Small intestine (tissue), 7 donors: Measurements from ENCODE around the gene SYT1. TPM values are rescaled to one million over a fixed set of nuclear protein-coding genes. Genes with fewer than 3 reads are reported as not detected.

Experiments used
- DNase-seq, 2 donors: peaks; one replicate each; pipeline versions ENCODE4 v3.0.0 to v3.0.0-alpha.2; 2013
- FAIRE-seq: peaks from 2 replicates; lab custom pipeline; 2012; peaks lifted over from hg19 to GRCh38; lab: Jason Lieb, UNC
- H3K27ac ChIP-seq, 3 donors: one replicate each; pipeline ENCODE4 v1.5.1; 2013; ENCODE audit warnings: low read length in 2 of 3, mild to moderate bottlenecking in 2 of 3, control low read depth in 1 of 3, inconsistent platforms in 1 of 3, low read depth in 1 of 3, moderate library complexity in 1 of 3
- H3K27me3 ChIP-seq, 3 donors: one replicate each; pipeline ENCODE4 v1.6.1; 2013; ENCODE audit warnings: low read length in 3 of 3, inconsistent platforms in 1 of 3; ENCODE audit not compliant: control insufficient read depth in 3 of 3, insufficient read depth in 3 of 3
- H3K36me3 ChIP-seq, 3 donors: one replicate each; pipeline ENCODE4 v1.6.1; 2013; ENCODE audit warnings: low read length in 3 of 3, inconsistent platforms in 1 of 3, low read depth in 1 of 3, mild to moderate bottlenecking in 1 of 3, moderate library complexity in 1 of 3; ENCODE audit not compliant: control insufficient read depth in 3 of 3, insufficient read depth in 2 of 3
- H3K4me1 ChIP-seq, 3 donors: one replicate each; pipeline ENCODE4 v1.6.1; 2013; ENCODE audit warnings: low read length in 2 of 3, inconsistent platforms in 1 of 3, low read depth in 1 of 3, mild to moderate bottlenecking in 1 of 3, moderate library complexity in 1 of 3; ENCODE audit not compliant: control insufficient read depth in 3 of 3, insufficient read depth in 2 of 3
- H3K4me3 ChIP-seq, 3 donors: one replicate each; pipeline ENCODE4 v1.5.1; 2013; ENCODE audit warnings: low read length in 3 of 3, control low read depth in 1 of 3, inconsistent platforms in 1 of 3, low read depth in 1 of 3, mild to moderate bottlenecking in 1 of 3, moderate library complexity in 1 of 3
- H3K9me3 ChIP-seq, 2 donors: one replicate each; pipeline ENCODE4 v1.6.1; 2013; ENCODE audit warnings: low read depth in 1 of 2, low read length in 1 of 2; ENCODE audit not compliant: control insufficient read depth in 2 of 2, insufficient read depth in 1 of 2
- WGBS, 3 donors: extraction: QIAGEN DNeasy Blood & Tissue Kit; methylation state at CpG; one replicate each; pipeline ENCODE4 v1.1.7; 2013; 5-methylcytosine and 5-hydroxymethylcytosine counted together
- polyA plus RNA-seq, 4 donors: library from polyadenylated mRNA; stranded (reverse) in 3 of 4; unstranded in 1 of 4; fragments of 200-250 nt in 3 of 4; fragments of 120-200 nt in 1 of 4; gene quantifications; one replicate each; pipeline versions ENCODE4 v1.2.1 to v1.2.3, GENCODE V29; 2013
- donor health status: healthy with polysubstance abuse.
- donor health status: control.
- donor health status: control.
- donor health status: Bipolar disorder and iron deficiency.
- donor health status: healthy.

Gene SYT1
- polyA plus RNA-seq, 4 donors: 1.3 to 11.3 TPM; not detected in 2

DNA sequence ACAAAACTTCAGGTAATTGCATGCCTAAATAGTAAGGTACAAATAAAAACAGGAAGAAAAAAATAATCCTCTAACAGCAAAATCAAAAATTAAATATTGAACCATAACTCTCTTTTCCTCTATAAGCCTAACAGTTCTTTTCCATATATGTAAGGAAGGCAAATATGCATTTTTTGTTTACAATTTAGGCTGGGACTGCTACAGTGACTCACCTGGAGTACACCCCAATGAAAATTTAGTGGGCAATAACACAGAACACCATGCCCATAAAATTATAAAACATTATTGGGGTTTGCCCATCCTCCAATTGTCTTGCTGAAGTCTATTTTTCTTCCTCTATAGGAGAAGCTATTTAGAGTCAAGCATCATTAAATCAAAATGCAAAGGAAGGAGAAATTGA is 549.2 kb downstream of the SYT1 start:
- H3K4me1 ChIP-seq: peaks cover 3 to 22% (median 7%) of the 10 kb centered on the region in 3 donors
- no peak overlapping the region for H3K27ac ChIP-seq
- H3K9me3 ChIP-seq: no peaks in the 10 kb centered on the region
- no peak for DNase-seq
- no peak for FAIRE-seq
- H3K36me3 ChIP-seq: no peaks in the 10 kb centered on the region
- no peaks in the 10 kb centered on the region for H3K27me3 ChIP-seq
- no peak overlapping the region for H3K4me3 ChIP-seq

DNA sequence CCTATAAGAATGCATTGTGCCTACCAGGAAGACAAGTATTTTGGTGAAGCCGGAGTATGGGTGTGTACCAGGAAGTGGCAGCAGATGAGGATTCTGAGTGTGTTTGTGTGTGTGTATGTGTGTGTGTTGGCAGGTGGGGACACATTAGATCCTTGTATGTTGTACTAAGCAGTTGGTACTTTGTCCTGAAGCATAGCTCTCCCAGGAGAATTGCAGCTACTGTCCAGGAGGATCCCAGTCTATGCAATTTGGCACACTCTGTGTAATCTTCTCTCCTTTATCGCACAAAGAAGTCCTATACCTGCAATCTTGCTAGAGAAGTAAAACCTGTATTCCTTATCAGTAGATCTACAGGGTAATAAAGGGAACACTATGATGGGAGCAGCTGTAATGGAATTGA is 549.7 kb downstream of the SYT1 start:
- Histone ChIP-seq H3K4me3 (no peak overlapping the region), H3K4me1 (peaks cover 3 to 22% (median 7%) of the 10 kb centered on the region in 3 donors), H3K9me3 (no peaks in the 10 kb centered on the region), H3K27me3 (no peaks in the 10 kb centered on the region), H3K36me3 (no peaks in the 10 kb centered on the region), H3K27ac (peak overlapping the region in 1 of 3 donors; percentile 59)
- 10 to 64% (median 36%) methylated on average over 2 of the region's 2 CpGs for WGBS, 3 donors
- FAIRE-seq (no peak), DNase-seq (peak; percentile 56 to 75)

DNA sequence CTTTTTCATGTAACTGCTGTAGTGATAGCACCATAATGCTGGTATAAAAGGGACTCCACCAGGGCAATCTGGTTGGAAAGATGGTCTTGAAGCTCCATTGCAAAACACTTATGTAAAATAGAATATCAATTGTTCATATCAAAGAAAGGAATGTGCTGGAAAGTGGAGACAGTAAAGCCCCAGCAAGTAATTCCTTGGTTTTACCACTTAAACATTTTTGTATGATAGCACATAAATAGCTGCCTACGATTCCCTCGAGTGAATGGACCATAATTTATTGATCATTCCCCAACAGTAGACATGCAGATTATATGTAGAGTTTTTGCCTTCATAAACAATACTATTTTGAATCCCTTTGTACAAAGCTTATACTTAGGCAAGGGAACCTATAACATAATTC is 550.7 kb downstream of the SYT1 start:
- WGBS, 3 donors: 10 to 41% (median 32%) methylated on average over 2 of the region's 2 CpGs
- peaks cover 3 to 26% (median 7%) of the 10 kb centered on the region in 3 donors for H3K4me1 ChIP-seq
- no peaks in the 10 kb centered on the region for H3K36me3 ChIP-seq
- H3K27ac ChIP-seq: peak overlapping the region in 1 of 3 donors; percentile 83
- no peaks in the 10 kb centered on the region for H3K27me3 ChIP-seq
- no peak overlapping the region for H3K4me3 ChIP-seq
- no peak for FAIRE-seq
- DNase-seq: no peak
- H3K9me3 ChIP-seq: no peaks in the 10 kb centered on the region

DNA sequence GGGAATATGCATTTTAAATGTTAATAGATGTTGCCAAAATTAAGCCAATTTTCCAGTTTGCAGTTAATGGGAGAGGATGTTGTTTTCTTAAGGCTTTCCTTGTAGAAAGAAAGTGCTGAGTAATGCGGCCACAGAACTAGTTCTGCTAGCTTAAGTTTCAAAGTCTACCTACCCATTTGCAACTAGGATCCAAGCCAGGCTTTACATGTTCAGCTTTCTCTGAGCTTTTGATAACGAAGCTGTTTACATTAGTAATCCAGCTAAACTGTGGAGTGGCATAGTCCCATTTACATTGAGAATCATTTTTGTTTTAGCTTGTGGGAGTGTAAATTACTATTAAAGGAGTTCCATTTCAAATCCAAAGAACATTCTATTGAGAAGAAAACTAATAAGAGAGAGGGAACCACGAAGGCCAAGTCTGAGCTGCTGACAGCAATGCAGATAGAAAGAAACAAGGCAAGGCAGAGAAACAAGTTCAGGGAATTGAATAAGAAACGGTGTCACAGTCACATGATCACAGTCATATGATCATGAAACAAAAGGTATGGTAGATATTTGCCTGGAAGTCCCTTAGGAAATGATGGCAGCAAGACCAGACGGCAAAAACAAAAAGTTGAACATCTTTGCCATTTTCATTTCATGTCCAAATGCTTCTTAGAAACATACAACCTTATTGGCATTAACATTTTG is 551.3 kb downstream of the SYT1 start:
- DNase-seq: peak; percentile 88 to 93
- Histone ChIP-seq H3K4me1 (peaks cover 3 to 28% (median 7%) of the 10 kb centered on the region in 3 donors), H3K27ac (peak overlapping the region; percentile 60 to 83 (median 60)), H3K36me3 (no peaks in the 10 kb centered on the region), H3K9me3 (no peaks in the 10 kb centered on the region), H3K4me3 (peak overlapping the region in 1 of 3 donors; percentile 15), H3K27me3 (no peaks in the 10 kb centered on the region)
- FAIRE-seq: peak; percentile 64
- WGBS, 3 donors: 15 to 48% (median 22%) methylated on average over 5 of the region's 5 CpGs

DNA sequence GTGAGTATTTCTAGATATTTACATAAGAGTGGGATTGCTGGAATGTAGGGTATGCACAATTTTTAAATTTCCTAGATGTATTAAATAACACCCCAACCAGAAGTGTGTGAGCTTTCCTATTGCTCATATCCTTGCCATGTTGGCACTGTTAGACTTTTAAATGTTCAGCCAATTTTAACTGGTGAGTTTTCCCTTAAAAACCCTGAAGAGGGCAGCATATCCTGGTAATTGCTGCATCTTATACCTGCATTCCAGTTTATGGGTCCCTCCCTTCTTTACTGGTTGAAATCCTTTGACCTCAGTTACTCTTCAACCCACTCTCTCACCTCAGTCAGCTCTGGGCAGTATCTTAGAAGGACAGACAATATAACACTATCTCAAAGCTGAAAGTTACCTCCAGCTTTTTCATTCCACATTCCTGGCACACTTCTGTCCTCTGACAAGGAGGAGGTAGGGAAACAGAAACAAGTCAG is 555.6 kb downstream of the SYT1 start:
- H3K9me3 ChIP-seq: no peaks in the 10 kb centered on the region
- peak; percentile 80 to 84 for DNase-seq
- no peak overlapping the region for H3K4me3 ChIP-seq
- peaks cover 0 to 16% (median 2%) of the 10 kb centered on the region in 3 donors for H3K4me1 ChIP-seq
- peak overlapping the region in 1 of 3 donors; percentile 53 for H3K27ac ChIP-seq
- no peaks in the 10 kb centered on the region for H3K27me3 ChIP-seq
- H3K36me3 ChIP-seq: no peaks in the 10 kb centered on the region
- FAIRE-seq: no peak

DNA sequence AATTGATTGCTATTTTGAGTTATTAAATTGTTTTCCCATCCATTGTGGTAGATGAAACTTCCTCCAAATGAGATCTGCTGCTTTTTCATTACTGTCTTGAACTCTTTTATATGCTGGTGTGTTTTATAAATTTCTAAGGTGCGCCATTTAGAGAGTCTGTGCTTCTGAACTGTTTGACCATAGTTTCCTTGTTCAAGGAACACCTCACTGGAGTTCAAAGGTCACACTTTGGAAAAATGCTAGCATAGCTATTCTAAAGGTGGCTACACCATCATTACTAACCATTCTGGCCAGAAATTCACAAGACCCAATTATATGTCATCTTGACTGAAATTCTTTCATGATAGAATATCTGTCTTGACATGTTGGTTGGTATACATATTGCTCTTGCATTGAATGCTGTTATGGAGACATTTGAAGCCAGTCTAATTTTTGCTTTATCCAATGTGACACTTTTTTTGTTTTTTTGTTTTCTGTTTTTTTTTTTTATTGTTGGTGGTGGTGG is 556.7 kb downstream of the SYT1 start:
- FAIRE-seq (no peak), DNase-seq (peak; percentile 24 to 60)
- no peak overlapping the region for H3K4me3 ChIP-seq
- H3K27me3 ChIP-seq: no peaks in the 10 kb centered on the region
- no peaks in the 10 kb centered on the region for H3K9me3 ChIP-seq
- H3K4me1 ChIP-seq: peaks cover 0 to 6% (median 0%) of the 10 kb centered on the region in 3 donors
- H3K36me3 ChIP-seq: no peaks in the 10 kb centered on the region
- H3K27ac ChIP-seq: peak overlapping the region in 1 of 3 donors; percentile 53
- WGBS, 3 donors: 55 to 81% (median 74%) methylated on average over 1 of the region's 1 CpG

DNA sequence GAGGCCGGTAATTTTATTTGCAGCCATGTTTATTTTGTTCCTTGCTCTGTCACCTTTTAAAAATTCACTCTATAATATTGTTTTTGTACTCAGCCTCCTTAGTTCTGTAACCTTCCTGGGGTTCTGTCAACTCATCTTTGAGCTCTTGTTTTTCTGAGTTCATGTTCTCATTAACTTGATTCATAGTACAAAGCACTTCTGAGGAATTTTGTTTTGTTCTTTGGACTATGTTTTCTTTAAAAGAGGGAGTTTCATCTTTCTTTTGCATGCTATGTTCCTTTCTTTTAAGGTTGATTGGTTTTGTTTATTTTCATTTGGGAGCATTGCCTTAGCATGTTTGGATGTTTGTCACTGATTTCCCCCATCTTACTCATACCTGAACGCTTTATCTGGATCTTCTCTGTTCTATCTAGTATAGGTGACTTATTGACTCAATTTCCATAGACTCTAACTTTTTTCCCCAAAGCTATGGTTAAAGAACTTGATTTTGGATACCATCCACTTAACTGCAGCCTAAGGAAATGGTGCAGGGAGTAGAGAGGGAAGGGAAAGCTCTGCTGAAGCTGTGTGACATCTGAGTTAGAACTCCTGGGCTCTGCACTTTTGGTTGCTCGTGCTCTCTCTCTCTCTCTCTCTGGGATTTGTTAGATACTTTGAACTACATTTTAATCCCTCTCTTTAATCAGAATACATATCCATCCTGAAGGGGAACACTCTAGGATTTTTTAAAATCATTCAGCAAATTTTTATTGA is 557.7 kb downstream of the SYT1 start:
- H3K27ac ChIP-seq: peak overlapping the region in 1 of 3 donors; percentile 50
- H3K4me3 ChIP-seq: no peak overlapping the region
- FAIRE-seq (no peak), DNase-seq (no peak)
- no peaks in the 10 kb centered on the region for H3K36me3 ChIP-seq
- H3K4me1 ChIP-seq: peaks cover 0 to 6% (median 2%) of the 10 kb centered on the region in 3 donors
- H3K9me3 ChIP-seq: no peaks in the 10 kb centered on the region
- 83 to 89% (median 85%) methylated on average over 3 of the region's 3 CpGs for WGBS, 3 donors
- no peaks in the 10 kb centered on the region for H3K27me3 ChIP-seq

DNA sequence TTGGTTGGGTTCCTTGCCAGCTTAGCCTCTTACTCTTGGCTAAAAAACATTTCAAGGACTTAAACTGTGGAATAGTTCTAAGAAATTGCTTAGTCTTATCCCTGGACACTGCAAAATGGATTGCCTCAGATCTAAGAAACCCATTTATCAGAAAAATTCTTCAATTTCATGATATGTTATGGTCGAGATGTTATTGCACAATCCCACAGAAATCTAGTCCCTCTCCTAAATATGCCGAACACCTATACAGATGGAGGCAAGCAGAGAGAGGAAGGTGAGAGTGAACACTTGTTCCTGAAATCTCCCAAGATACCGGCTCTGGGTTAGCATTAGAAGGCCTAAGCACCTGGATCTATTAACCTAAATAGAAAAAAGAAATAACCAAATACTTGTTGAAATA is 559.0 kb downstream of the SYT1 start:
- Histone ChIP-seq H3K27ac (no peak overlapping the region), H3K27me3 (no peaks in the 10 kb centered on the region), H3K36me3 (no peaks in the 10 kb centered on the region), H3K4me1 (peaks cover 0 to 6% (median 3%) of the 10 kb centered on the region in 3 donors), H3K9me3 (no peaks in the 10 kb centered on the region), H3K4me3 (no peak overlapping the region)
- WGBS, 3 donors: 87 to 95% (median 93%) methylated on average over 3 of the region's 3 CpGs
- FAIRE-seq: no peak
- DNase-seq: no peak
